A673 (cell line): Measurements from ENCODE around the gene PTPRK.

Source experiments
- EZH2 ChIP-seq: fragments of 200-600 bp; sonication (generic); IDR thresholded peaks from 2 replicates; pipeline ENCODE4 v1.6.1; 2017; ENCODE audit warnings: borderline replicate concordance, low read depth, mild to moderate bottlenecking, mixed read lengths, antibody characterized with exemption, low read length; ENCODE audit not compliant: poor library complexity, severe bottlenecking
- TF ChIP-seq, protein P1 (sequence below): fragments of 300-800, 200-600 bp; sonication (generic); conservative IDR thresholded peaks from 2 replicates; pipeline ENCODE4 v1.5.1; 2017; ENCODE audit warnings: low read depth, mild to moderate bottlenecking, antibody characterized with exemption, low read length, moderate library complexity, mixed read lengths

DNA sequence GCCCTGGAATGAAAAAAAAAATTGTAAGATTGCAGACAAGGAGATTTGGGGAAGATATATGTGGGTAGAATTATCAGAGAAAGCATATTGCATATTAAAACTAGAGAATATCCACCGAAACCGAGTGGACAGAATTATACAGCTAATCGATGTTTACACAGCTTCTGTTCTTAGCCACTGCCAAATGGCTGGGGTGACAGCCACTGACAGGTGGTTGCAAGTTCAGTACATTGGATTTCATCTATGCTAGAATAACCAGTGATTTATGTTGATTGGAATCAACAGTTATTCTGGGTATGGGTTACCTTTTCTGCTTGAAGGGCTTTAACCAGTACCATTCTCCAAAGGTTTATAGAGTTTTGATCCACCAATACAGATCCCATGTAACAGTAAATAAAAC, 571.1 kb downstream of the PTPRK start:
- TF ChIP-seq, protein P1, sequence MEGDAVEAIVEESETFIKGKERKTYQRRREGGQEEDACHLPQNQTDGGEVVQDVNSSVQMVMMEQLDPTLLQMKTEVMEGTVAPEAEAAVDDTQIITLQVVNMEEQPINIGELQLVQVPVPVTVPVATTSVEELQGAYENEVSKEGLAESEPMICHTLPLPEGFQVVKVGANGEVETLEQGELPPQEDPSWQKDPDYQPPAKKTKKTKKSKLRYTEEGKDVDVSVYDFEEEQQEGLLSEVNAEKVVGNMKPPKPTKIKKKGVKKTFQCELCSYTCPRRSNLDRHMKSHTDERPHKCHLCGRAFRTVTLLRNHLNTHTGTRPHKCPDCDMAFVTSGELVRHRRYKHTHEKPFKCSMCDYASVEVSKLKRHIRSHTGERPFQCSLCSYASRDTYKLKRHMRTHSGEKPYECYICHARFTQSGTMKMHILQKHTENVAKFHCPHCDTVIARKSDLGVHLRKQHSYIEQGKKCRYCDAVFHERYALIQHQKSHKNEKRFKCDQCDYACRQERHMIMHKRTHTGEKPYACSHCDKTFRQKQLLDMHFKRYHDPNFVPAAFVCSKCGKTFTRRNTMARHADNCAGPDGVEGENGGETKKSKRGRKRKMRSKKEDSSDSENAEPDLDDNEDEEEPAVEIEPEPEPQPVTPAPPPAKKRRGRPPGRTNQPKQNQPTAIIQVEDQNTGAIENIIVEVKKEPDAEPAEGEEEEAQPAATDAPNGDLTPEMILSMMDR = no peak
- no peak for TF ChIP-seq EZH2
